ENCODE results near the gene TRAPPC11.

The TRAPPC11 gene

GRCh38 chr4:183670251-183670650, 11.2 kb downstream of the TRAPPC11 start:
- Histone ChIP-seq H3K9ac (ENCODE audit: low read depth, low read length, poor library complexity) (no peak overlapping the region), H3K27ac (replicated peaks; ENCODE audit: low read length) (no peak overlapping the region), H2BK5ac (ENCODE audit: low read length) (no peak overlapping the region), H3K14ac (ENCODE audit: low read length) (no peak overlapping the region), H2AK5ac (ENCODE audit: low read depth, low read length) (no peak overlapping the region), H3K4me1 (ENCODE audit: control insufficient read depth in 2 of 2, insufficient read depth in 1 of 2, low read depth in 1 of 2, low read length in 2 of 2) (no peaks in the 10 kb centered on the region), H2BK12ac (ENCODE audit: low read length) (no peak overlapping the region), H3K79me1 (ENCODE audit: low read depth, low read length) (no peaks in the 10 kb centered on the region), H2BK120ac (ENCODE audit: low read depth, low read length) (no peak overlapping the region), H2AFZ (ENCODE audit: low read length) (no peak overlapping the region), H4K8ac (ENCODE audit: low read depth, low read length) (no peak overlapping the region), H3K4ac (ENCODE audit: low read length) (no peak overlapping the region), H3K23ac (ENCODE audit: low read depth, low read length, poor library complexity) (no peak overlapping the region), H2BK15ac (ENCODE audit: low read length) (no peak overlapping the region), H4K91ac (ENCODE audit: low read depth, low read length, poor library complexity) (no peak overlapping the region), H3K4me3 (ENCODE audit: low read length in 2 of 2) (no peak overlapping the region), H3K18ac (ENCODE audit: low read length) (no peak overlapping the region), H3K9me3 (replicated peaks in 1 of 2; ENCODE audit: control insufficient read depth in 2 of 2, insufficient read depth in 1 of 2, low read depth in 1 of 2, low read length in 2 of 2) (no peaks in the 10 kb centered on the region), H3K36me3 (replicated peaks in 1 of 2; ENCODE audit: control insufficient read depth in 2 of 2, insufficient read depth in 2 of 2, low read length in 2 of 2) (peaks cover 18 to 96% of the 10 kb centered on the region in 2 donors), H3K27me3 (ENCODE audit: control insufficient read depth in 3 of 3, insufficient read depth in 3 of 3, low read depth in 1 of 3, low read length in 3 of 3) (no peaks in the 10 kb centered on the region), H3K4me2 (ENCODE audit: insufficient read depth, low read length, poor library complexity, severe bottlenecking) (no peak overlapping the region)
- no CpG with 5 or more reads among the region's 3 CpGs for WGBS, 2 donors (ENCODE audit: extremely low coverage in 2 of 2, insufficient read length in 2 of 2, insufficient replicate concordance in 1 of 2)
- DNase-seq (ENCODE audit: low spot score): no peak

- no peak overlapping the region for H4K91ac ChIP-seq (ENCODE audit: low read depth, low read length, poor library complexity)
- H3K27me3 ChIP-seq (ENCODE audit: control insufficient read depth in 3 of 3, insufficient read depth in 3 of 3, low read depth in 1 of 3, low read length in 3 of 3): no peaks in the 10 kb centered on the region
- H3K79me1 ChIP-seq (ENCODE audit: low read depth, low read length): no peaks in the 10 kb centered on the region
- no peak overlapping the region for H2AK5ac ChIP-seq (ENCODE audit: low read depth, low read length)
- WGBS, 2 donors (ENCODE audit: extremely low coverage in 2 of 2, insufficient read length in 2 of 2, insufficient replicate concordance in 1 of 2): no CpG with 5 or more reads among the region's 12 CpGs
- H3K23ac ChIP-seq (ENCODE audit: low read depth, low read length, poor library complexity): no peak overlapping the region
- no peak overlapping the region for H2AFZ ChIP-seq (ENCODE audit: low read length)
- H3K18ac ChIP-seq (ENCODE audit: low read length): no peak overlapping the region
- no peak overlapping the region for H3K14ac ChIP-seq (ENCODE audit: low read length)
- no peak overlapping the region for H4K8ac ChIP-seq (ENCODE audit: low read depth, low read length)
- no peaks in the 10 kb centered on the region for H3K9me3 ChIP-seq (replicated peaks in 1 of 2; ENCODE audit: control insufficient read depth in 2 of 2, insufficient read depth in 1 of 2, low read depth in 1 of 2, low read length in 2 of 2)
- no peak overlapping the region for H3K4ac ChIP-seq (ENCODE audit: low read length)
- H2BK120ac ChIP-seq (ENCODE audit: low read depth, low read length): no peak overlapping the region
- no peak overlapping the region for H3K4me2 ChIP-seq (ENCODE audit: insufficient read depth, low read length, poor library complexity, severe bottlenecking)
- H2BK12ac ChIP-seq (ENCODE audit: low read length): no peak overlapping the region
- no peak overlapping the region for H3K4me3 ChIP-seq (ENCODE audit: low read length in 2 of 2)
- no peak overlapping the region for H2BK5ac ChIP-seq (ENCODE audit: low read length)
- H2BK15ac ChIP-seq (ENCODE audit: low read length): no peak overlapping the region
- H3K4me1 ChIP-seq (ENCODE audit: control insufficient read depth in 2 of 2, insufficient read depth in 1 of 2, low read depth in 1 of 2, low read length in 2 of 2): no peaks in the 10 kb centered on the region
- no peak overlapping the region for H3K27ac ChIP-seq (replicated peaks; ENCODE audit: low read length)
- no peak for DNase-seq (ENCODE audit: low spot score)
- no peak overlapping the region for H3K9ac ChIP-seq (ENCODE audit: low read depth, low read length, poor library complexity)
- H3K36me3 ChIP-seq (replicated peaks in 1 of 2; ENCODE audit: control insufficient read depth in 2 of 2, insufficient read depth in 2 of 2, low read length in 2 of 2): peaks cover 13 to 96% of the 10 kb centered on the region in 2 donors
Measured at GRCh38 chr4:183670960-183671555, 12.0 kb downstream of the TRAPPC11 start.

DNA sequence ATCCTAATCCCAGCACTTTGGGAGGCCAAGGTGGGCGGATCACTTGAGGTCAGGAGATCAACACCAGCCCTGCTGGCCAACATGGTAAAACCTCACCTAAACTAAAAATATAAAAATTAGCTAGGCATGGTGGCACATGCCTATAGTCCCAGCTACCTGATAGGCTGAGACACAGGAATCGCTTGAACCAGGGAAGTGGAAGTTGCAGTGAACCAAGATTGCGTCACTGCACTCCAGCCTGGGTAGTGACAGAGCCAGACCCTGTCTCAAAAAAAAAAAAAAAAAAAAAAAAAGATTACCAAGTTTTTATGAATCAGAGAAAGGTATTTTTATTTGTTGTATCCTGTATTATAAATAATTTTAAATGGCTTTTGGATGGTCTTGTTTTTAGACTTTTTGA, 15.1 kb downstream of the TRAPPC11 start:
- Histone ChIP-seq H3K4ac (ENCODE audit: low read length) (no peak overlapping the region), H2BK120ac (ENCODE audit: low read depth, low read length) (no peak overlapping the region), H3K4me1 (ENCODE audit: control insufficient read depth in 2 of 2, insufficient read depth in 1 of 2, low read depth in 1 of 2, low read length in 2 of 2) (no peaks in the 10 kb centered on the region), H3K14ac (ENCODE audit: low read length) (no peak overlapping the region), H3K27ac (replicated peaks; ENCODE audit: low read length) (no peak overlapping the region), H2AK5ac (ENCODE audit: low read depth, low read length) (no peak overlapping the region), H3K9ac (ENCODE audit: low read depth, low read length, poor library complexity) (no peak overlapping the region), H4K91ac (ENCODE audit: low read depth, low read length, poor library complexity) (no peak overlapping the region), H4K8ac (ENCODE audit: low read depth, low read length) (no peak overlapping the region), H2BK5ac (ENCODE audit: low read length) (no peak overlapping the region), H3K79me1 (ENCODE audit: low read depth, low read length) (no peaks in the 10 kb centered on the region), H2BK12ac (ENCODE audit: low read length) (no peak overlapping the region), H2AFZ (ENCODE audit: low read length) (no peak overlapping the region), H3K4me3 (ENCODE audit: low read length in 2 of 2) (no peak overlapping the region), H3K27me3 (ENCODE audit: control insufficient read depth in 3 of 3, insufficient read depth in 3 of 3, low read depth in 1 of 3, low read length in 3 of 3) (no peaks in the 10 kb centered on the region), H2BK15ac (ENCODE audit: low read length) (no peak overlapping the region), H3K18ac (ENCODE audit: low read length) (no peak overlapping the region), H3K23ac (ENCODE audit: low read depth, low read length, poor library complexity) (no peak overlapping the region), H3K36me3 (replicated peaks in 1 of 2; ENCODE audit: control insufficient read depth in 2 of 2, insufficient read depth in 2 of 2, low read length in 2 of 2) (peaks cover 8 to 96% of the 10 kb centered on the region in 2 donors), H3K4me2 (ENCODE audit: insufficient read depth, low read length, poor library complexity, severe bottlenecking) (no peak overlapping the region), H3K9me3 (replicated peaks in 1 of 2; ENCODE audit: control insufficient read depth in 2 of 2, insufficient read depth in 1 of 2, low read depth in 1 of 2, low read length in 2 of 2) (no peaks in the 10 kb centered on the region)
- no CpG with 5 or more reads among the region's 3 CpGs for WGBS, 2 donors (ENCODE audit: extremely low coverage in 2 of 2, insufficient read length in 2 of 2, insufficient replicate concordance in 1 of 2)
- DNase-seq (ENCODE audit: low spot score): no peak

GRCh38 chr4:183675625-183676024, 16.5 kb downstream of the TRAPPC11 start:
- no peak overlapping the region for H2AFZ ChIP-seq (ENCODE audit: low read length)
- no peak overlapping the region for H3K14ac ChIP-seq (ENCODE audit: low read length)
- DNase-seq (ENCODE audit: low spot score): no peak
- no peak overlapping the region for H2BK12ac ChIP-seq (ENCODE audit: low read length)
- no peak overlapping the region for H3K23ac ChIP-seq (ENCODE audit: low read depth, low read length, poor library complexity)
- no peak overlapping the region for H4K91ac ChIP-seq (ENCODE audit: low read depth, low read length, poor library complexity)
- no CpG with 5 or more reads among the region's 4 CpGs for WGBS, 2 donors (ENCODE audit: extremely low coverage in 2 of 2, insufficient read length in 2 of 2, insufficient replicate concordance in 1 of 2)
- no peak overlapping the region for H3K18ac ChIP-seq (ENCODE audit: low read length)
- no peaks in the 10 kb centered on the region for H3K4me1 ChIP-seq (ENCODE audit: control insufficient read depth in 2 of 2, insufficient read depth in 1 of 2, low read depth in 1 of 2, low read length in 2 of 2)
- no peak overlapping the region for H3K4me2 ChIP-seq (ENCODE audit: insufficient read depth, low read length, poor library complexity, severe bottlenecking)
- H3K27me3 ChIP-seq (ENCODE audit: control insufficient read depth in 3 of 3, insufficient read depth in 3 of 3, low read depth in 1 of 3, low read length in 3 of 3): no peaks in the 10 kb centered on the region
- no peak overlapping the region for H2BK120ac ChIP-seq (ENCODE audit: low read depth, low read length)
- no peak overlapping the region for H4K8ac ChIP-seq (ENCODE audit: low read depth, low read length)
- H3K36me3 ChIP-seq (replicated peaks in 1 of 2; ENCODE audit: control insufficient read depth in 2 of 2, insufficient read depth in 2 of 2, low read length in 2 of 2): peaks cover 3 to 96% of the 10 kb centered on the region in 2 donors
- no peak overlapping the region for H3K9ac ChIP-seq (ENCODE audit: low read depth, low read length, poor library complexity)
- no peak overlapping the region for H2BK5ac ChIP-seq (ENCODE audit: low read length)
- no peak overlapping the region for H3K27ac ChIP-seq (replicated peaks; ENCODE audit: low read length)
- no peaks in the 10 kb centered on the region for H3K79me1 ChIP-seq (ENCODE audit: low read depth, low read length)
- no peak overlapping the region for H2AK5ac ChIP-seq (ENCODE audit: low read depth, low read length)
- no peak overlapping the region for H2BK15ac ChIP-seq (ENCODE audit: low read length)
- no peak overlapping the region for H3K4ac ChIP-seq (ENCODE audit: low read length)
- H3K4me3 ChIP-seq (ENCODE audit: low read length in 2 of 2): no peak overlapping the region
- no peaks in the 10 kb centered on the region for H3K9me3 ChIP-seq (replicated peaks in 1 of 2; ENCODE audit: control insufficient read depth in 2 of 2, insufficient read depth in 1 of 2, low read depth in 1 of 2, low read length in 2 of 2)

Measured in neuronal stem cell (in vitro differentiated cells).